Omental fat pad (tissue), 4 donors: Measurements from ENCODE around the gene H19. TPM values are rescaled to one million over a fixed set of nuclear protein-coding genes. Genes with fewer than 3 reads are reported as not detected.

Experiments
- ATAC-seq: fragments of 150-250 bp; one replicate; pipeline ENCODE4 v1.9.1; 2016; ENCODE audit warnings: mild to moderate bottlenecking, moderate library complexity; ENCODE audit not compliant: low FRiP score
- DNase-seq: peaks from one replicate; pipeline ENCODE4 v3.0.0-alpha.2; 2019; ENCODE audit warnings: low spot score
- total RNA-seq, 4 donors: library from RNA; depleted of rRNA; stranded (reverse); fragments of >200 nt; gene quantifications; one replicate each; pipeline ENCODE4 v1.1.0, GENCODE V29; 2016
- TF ChIP-seq, protein P1 (sequence below), 3 donors: fragments of 450-650 bp; IDR thresholded peaks; one replicate each; pipeline ENCODE4 v1.5.1; 2016 to 2017; ENCODE audit warnings: antibody characterized with exemption in 3 of 3, mild to moderate bottlenecking in 3 of 3, moderate library complexity in 2 of 3

The H19 gene
- 1,000 to 10,000 TPM in 1 of 4 donors, 100 to 1,000 TPM in 3; 386 to 1,140 (median 511) TPM for total RNA-seq

DNA sequence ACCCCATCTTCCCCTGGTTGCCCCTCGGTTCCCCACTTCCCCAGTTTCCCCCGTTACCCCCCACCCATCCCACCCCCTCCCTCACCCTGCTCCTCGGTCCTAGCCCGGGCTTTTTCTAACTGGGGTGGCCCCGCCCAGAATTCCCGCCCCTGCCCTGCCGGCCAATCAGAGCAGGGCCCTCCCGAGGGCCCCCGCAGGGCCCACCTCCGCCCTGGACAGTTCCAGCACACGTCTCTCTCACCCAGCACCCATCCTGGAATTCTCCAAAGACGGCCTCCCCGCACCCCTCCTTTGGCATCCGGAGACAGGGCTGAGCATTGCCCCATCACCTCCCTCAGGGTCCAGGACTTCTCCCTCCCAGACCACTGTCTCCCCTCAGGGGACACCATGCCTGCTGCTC lies at the start of gene H19:
Gene H19 (minus strand): TSS at position 88 of the 400 bp plus-strand sequence.
- DNase-seq, result no peak
- ATAC-seq, result peak; percentile 64
- TF ChIP-seq, protein P1, sequence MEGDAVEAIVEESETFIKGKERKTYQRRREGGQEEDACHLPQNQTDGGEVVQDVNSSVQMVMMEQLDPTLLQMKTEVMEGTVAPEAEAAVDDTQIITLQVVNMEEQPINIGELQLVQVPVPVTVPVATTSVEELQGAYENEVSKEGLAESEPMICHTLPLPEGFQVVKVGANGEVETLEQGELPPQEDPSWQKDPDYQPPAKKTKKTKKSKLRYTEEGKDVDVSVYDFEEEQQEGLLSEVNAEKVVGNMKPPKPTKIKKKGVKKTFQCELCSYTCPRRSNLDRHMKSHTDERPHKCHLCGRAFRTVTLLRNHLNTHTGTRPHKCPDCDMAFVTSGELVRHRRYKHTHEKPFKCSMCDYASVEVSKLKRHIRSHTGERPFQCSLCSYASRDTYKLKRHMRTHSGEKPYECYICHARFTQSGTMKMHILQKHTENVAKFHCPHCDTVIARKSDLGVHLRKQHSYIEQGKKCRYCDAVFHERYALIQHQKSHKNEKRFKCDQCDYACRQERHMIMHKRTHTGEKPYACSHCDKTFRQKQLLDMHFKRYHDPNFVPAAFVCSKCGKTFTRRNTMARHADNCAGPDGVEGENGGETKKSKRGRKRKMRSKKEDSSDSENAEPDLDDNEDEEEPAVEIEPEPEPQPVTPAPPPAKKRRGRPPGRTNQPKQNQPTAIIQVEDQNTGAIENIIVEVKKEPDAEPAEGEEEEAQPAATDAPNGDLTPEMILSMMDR (IDR thresholded peaks at IDR 0.05), result no peak

DNA sequence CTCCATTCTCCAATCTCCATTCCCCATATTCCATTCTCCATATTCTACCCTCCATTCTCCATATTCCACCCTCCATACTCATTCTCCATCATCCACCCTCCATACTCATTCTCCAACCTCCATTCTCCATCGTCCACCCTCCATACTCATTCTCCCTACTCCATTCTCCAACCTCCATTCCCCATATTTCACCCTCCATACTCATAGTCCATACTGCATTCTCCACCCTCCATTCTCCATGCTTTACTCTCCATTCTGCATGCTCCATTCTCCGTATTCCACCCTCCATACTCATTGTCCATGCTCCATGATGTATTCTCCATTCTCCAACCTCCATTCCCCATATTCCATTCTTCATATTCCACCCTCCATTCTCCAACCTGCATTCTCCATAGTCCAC lies 44.3 kb upstream of the H19 start:
- DNase-seq (no peak), ATAC-seq (no peak)
- TF ChIP-seq, protein P1 (IDR thresholded peaks at IDR 0.05), result no peak

DNA sequence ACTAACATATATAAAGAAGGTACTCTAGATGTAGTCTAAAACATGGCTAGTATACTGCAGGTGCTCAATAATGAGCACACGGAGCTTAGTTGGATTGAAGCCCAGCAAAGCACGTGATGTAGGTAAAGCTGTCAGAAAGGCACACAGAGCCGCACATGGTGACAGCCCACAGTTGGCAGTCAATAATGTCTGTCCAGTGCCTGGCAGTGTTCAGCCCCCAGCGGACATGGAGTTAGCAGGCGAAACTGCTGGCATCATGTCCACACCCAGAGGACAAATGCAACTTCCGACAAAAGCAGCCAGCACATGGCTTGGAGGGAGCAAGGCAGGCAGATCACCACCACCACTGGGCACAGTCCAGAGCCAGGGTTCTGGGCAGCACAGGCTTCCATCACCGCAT lies 43.5 kb upstream of the H19 start:
- TF ChIP-seq, protein P1 (IDR thresholded peaks at IDR 0.05), result no peak
- no peak for ATAC-seq
- DNase-seq, result no peak

DNA sequence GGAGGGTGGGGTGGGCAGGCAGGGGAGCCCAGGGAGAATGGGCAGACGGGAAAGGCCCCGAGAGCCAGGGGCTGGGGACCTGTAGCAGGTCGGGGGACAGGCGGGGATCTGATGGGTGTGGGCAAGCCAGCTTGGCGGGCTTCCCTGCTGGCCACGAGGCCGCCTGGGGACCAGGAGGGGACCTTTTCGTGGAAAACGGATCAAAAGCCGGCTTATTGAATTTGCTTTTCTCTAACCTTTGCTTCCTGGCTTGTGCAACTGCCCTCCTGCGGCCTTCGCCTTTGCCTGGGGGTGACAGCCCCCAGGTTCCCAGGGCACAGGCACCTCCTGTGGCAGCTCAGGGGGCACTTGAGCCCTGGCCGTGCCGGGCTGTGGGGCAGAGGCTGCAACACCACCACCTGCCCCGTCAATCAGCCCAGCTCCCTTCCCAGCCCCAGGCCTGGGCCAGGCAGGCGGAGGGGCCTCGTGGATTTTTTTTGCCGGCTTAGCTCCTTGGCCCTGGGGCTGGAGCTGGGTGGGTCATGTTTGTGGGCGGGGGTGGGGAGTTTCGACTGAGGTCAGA lies 41.6 kb upstream of the H19 start:
- TF ChIP-seq, protein P1 (IDR thresholded peaks at IDR 0.05), result no peak
- DNase-seq (no peak), ATAC-seq (no peak)

DNA sequence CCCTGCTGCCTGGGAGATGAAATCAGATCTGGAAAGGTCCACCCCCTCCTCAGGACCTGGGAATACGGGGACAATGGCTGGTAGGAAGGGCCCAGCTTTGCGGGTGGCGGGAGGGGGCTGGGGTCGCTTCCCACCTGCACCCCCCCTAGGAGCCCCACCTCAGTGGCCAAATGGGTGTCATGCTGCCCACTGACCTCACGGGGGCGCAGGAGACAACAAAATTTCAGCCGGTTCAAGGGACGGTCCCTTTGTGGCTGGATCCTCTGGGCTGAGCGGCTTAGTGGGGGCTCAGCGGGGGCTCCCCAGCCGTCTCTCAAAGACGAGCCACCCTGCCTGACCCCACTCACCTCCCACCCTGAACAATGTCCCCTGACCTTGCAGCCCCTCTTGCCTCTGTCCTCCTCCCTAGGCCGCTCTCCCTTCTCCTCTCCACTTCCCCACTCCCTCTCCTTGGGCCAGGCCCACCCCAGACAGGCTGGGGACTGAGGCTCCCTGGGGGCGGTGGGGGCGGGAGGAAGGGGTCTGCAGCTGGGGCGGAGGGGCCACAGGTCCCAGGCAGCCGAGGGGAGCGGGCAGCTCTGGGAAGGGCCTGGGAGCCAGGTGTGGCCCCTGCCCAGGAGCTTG lies 39.3 kb upstream of the H19 start:
- DNase-seq (no peak), ATAC-seq (no peak)
- TF ChIP-seq, protein P1 (IDR thresholded peaks at IDR 0.05), result no peak

DNA sequence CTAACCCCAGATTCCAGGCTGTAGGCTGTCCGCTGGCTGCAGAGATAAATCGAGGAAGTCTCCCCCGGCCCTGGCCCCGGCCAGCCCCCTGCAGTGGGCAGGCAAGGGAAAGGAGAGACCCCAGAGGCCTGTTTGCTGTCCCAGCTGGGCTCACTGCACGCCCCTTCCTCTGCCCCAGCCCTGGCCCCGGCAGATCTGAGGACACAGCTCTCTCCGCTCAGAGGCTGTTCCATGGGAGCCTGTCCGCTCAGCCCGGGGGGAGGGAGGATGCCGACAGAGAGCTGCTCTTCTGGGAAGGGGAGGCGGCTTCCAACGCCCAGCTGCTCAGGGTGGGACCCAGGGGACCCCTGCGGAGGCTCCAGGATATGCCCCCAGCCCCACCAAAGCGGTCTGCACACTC lies 37.7 kb upstream of the H19 start:
- DNase-seq (no peak), ATAC-seq (no peak)
- TF ChIP-seq, protein P1 (IDR thresholded peaks at IDR 0.05), result no peak

DNA sequence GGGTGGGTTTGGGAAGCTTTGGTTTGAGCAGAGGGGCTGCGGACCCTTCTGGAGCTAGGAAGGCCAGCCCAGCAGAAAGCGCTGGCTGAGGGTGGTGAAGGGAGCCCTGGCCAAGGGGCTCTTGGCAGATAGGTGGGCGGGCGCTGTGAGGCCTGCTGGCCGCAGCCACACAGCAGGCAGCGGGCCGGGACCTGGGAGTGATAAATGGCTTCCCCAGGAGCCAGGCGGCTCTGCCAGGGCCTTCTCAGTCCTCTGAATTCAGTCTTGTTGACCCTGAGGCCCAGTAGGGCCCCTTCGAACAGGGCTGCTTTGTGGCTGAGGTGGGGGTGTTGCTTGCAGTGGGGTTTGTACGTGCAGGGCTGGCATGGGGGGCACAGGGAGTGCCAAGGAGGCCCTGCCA lies 33.4 kb upstream of the H19 start:
- no peak for DNase-seq
- no peak for ATAC-seq
- TF ChIP-seq, protein P1 (IDR thresholded peaks at IDR 0.05), result no peak
